ENCODE data around the gene AMPD3.

GRCh38 chr11:10486161-10486840 is 31.2 kb downstream of the AMPD3 start:
- no peak for TF ChIP-seq CTCF (IDR thresholded peaks at IDR 0.05 in 8 of 11, conservative IDR thresholded peaks at IDR 0.05 in 3 of 11)
- no peak for TF ChIP-seq POLR2AphosphoS5 (IDR thresholded peaks at IDR 0.05)
